Hepatocyte (in vitro differentiated cells): ENCODE results near the gene RIMBP2. TPM values are rescaled to one million over a fixed set of nuclear protein-coding genes. Genes with fewer than 3 reads are reported as not detected.

Experiments
- DNase-seq: peaks from one replicate; pipeline ENCODE4 v3.0.0-alpha.2; 2016; ENCODE audit warnings: low spot score
- H2AFZ ChIP-seq: fragments of 200-600 bp; sonication (generic); 2 replicates; pipeline ENCODE4 v1.6.0; 2016; ENCODE audit warnings: antibody characterized with exemption, mild to moderate bottlenecking
- H3K27ac ChIP-seq: fragments of 200-600 bp; sonication (generic); 2 replicates; pipeline ENCODE4 v1.5.1; 2016; ENCODE audit warnings: mild to moderate bottlenecking
- H3K27me3 ChIP-seq: fragments of 200-600 bp; sonication (generic); 2 replicates; pipeline ENCODE4 v1.6.1; 2016
- H3K36me3 ChIP-seq: fragments of 200-600 bp; sonication (generic); replicated peaks from 2 replicates; pipeline ENCODE4 v1.5.1; 2016; ENCODE audit warnings: low read depth; ENCODE audit not compliant: insufficient read depth
- H3K4me1 ChIP-seq: fragments of 200-600 bp; sonication (generic); 2 replicates; pipeline ENCODE4 v1.5.1; 2016; ENCODE audit warnings: mild to moderate bottlenecking, moderate library complexity; ENCODE audit not compliant: insufficient read depth
- H3K4me2 ChIP-seq: fragments of 200-600 bp; sonication (generic); 2 replicates; pipeline ENCODE4 v1.6.0; 2016
- H3K4me3 ChIP-seq: fragments of 200-600 bp; sonication (generic); 2 replicates; pipeline ENCODE4 v1.5.1; 2016; ENCODE audit warnings: mild to moderate bottlenecking
- H3K79me2 ChIP-seq: fragments of 200-600 bp; sonication (generic); 2 replicates; pipeline ENCODE4 v1.6.0; 2017; ENCODE audit warnings: mild to moderate bottlenecking
- H3K9me2 ChIP-seq: fragments of 200-600 bp; sonication (generic); replicated peaks from 2 replicates; pipeline ENCODE4 v1.6.0; 2017; ENCODE audit warnings: mild to moderate bottlenecking; ENCODE audit not compliant: insufficient read depth
- H3K9me3 ChIP-seq: fragments of 200-600 bp; sonication (generic); 2 replicates; pipeline ENCODE4 v1.5.1; 2016; ENCODE audit warnings: low read depth, mild to moderate bottlenecking
- H4K20me1 ChIP-seq: fragments of 200-600 bp; sonication (generic); 2 replicates; pipeline ENCODE4 v1.6.0; 2016; ENCODE audit warnings: mild to moderate bottlenecking; ENCODE audit not compliant: insufficient read depth, poor library complexity, severe bottlenecking
- EZH2 ChIP-seq: fragments of 200-600 bp; sonication (generic); IDR thresholded peaks from 2 replicates; pipeline ENCODE4 v1.6.1; 2016; ENCODE audit warnings: antibody characterized with exemption, mild to moderate bottlenecking, borderline replicate concordance
- EZH2phosphoT487 ChIP-seq: fragments of 200-600 bp; sonication (generic); IDR thresholded peaks from one replicate; pipeline ENCODE4 v1.6.1; 2018; ENCODE audit warnings: antibody characterized with exemption, mild to moderate bottlenecking, low read depth, moderate library complexity; ENCODE audit not compliant: unreplicated experiment, severe bottlenecking
- whole genome bisulfite sequencing: methylation state at CpG from one replicate; pipeline ENCODE4 v1.1.6; 2016; ENCODE audit warnings: low lambda C conversion rate; ENCODE audit errors: missing lambda C conversion rate; 5-methylcytosine and 5-hydroxymethylcytosine counted together
- polyA plus RNA-seq: library from polyadenylated mRNA; unstranded; fragments of >200 nt; fragmentation: Nextera tagmentation; extraction: Ambion mirVana; gene quantifications from 2 replicates; pipeline ENCODE4 v1.2.1, GENCODE V29; 2016
- total RNA-seq: library from RNA; depleted of rRNA; stranded (reverse); fragments of >200 nt; gene quantifications from 2 replicates; pipeline ENCODE4 v1.2.3, GENCODE V29; 2014
- TF ChIP-seq, protein P1 (sequence below): fragments of 200-600 bp; sonication (generic); IDR thresholded peaks from 2 replicates; pipeline ENCODE4 v1.5.1; 2016; ENCODE audit warnings: antibody characterized with exemption, mild to moderate bottlenecking; ENCODE audit not compliant: poor library complexity

RIMBP2 gene
- total and polyA plus RNA-seq, 2 experiments from 2014 or later = 2.5 to 4.4 TPM

GRCh38 chr12:130764475-130765185 is 48.5 kb upstream of the RIMBP2 start:
- Histone ChIP-seq H3K4me3 (no peak overlapping the region), H3K27ac (no peak overlapping the region), H3K27me3 (peaks cover 3% of the 10 kb centered on the region), H3K4me2 (no peak overlapping the region), H2AFZ (no peak overlapping the region), H3K9me3 (no peaks in the 10 kb centered on the region), H3K36me3 (no peaks in the 10 kb centered on the region), H3K9me2 (no peaks in the 10 kb centered on the region), H3K4me1 (no peaks in the 10 kb centered on the region), H3K79me2 (no peaks in the 10 kb centered on the region), H4K20me1 (no peaks in the 10 kb centered on the region)
- DNase-seq = no peak
- TF ChIP-seq EZH2phosphoT487 (no peak), EZH2 (no peak)
- TF ChIP-seq, protein P1, sequence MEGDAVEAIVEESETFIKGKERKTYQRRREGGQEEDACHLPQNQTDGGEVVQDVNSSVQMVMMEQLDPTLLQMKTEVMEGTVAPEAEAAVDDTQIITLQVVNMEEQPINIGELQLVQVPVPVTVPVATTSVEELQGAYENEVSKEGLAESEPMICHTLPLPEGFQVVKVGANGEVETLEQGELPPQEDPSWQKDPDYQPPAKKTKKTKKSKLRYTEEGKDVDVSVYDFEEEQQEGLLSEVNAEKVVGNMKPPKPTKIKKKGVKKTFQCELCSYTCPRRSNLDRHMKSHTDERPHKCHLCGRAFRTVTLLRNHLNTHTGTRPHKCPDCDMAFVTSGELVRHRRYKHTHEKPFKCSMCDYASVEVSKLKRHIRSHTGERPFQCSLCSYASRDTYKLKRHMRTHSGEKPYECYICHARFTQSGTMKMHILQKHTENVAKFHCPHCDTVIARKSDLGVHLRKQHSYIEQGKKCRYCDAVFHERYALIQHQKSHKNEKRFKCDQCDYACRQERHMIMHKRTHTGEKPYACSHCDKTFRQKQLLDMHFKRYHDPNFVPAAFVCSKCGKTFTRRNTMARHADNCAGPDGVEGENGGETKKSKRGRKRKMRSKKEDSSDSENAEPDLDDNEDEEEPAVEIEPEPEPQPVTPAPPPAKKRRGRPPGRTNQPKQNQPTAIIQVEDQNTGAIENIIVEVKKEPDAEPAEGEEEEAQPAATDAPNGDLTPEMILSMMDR = no peak
- 97% methylated on average over 14 of the region's 14 CpGs for WGBS

DNA sequence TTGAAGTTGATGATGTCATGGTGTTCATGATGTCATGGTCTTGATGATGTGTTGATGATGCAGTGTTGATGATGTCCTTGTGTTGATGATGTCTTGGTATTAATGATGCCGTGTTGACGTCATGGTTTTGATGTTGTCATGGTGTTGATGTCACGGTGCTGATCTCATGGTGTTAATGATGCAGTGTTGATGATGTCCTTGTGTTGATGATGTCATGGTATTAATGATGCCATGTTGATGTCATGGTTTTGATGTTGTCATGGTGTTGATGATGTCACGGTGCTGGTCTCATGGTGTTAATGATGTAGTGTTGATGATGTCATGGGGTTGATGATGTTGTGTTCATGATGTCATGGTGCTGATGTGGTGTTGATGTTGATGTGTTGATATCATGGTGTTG is 48.0 kb upstream of the RIMBP2 start:
- no peaks in the 10 kb centered on the region for H4K20me1 ChIP-seq
- no peak overlapping the region for H3K4me3 ChIP-seq
- no peak overlapping the region for H3K4me2 ChIP-seq
- H3K9me3 ChIP-seq = no peaks in the 10 kb centered on the region
- DNase-seq = no peak
- no peaks in the 10 kb centered on the region for H3K79me2 ChIP-seq
- no peaks in the 10 kb centered on the region for H3K9me2 ChIP-seq
- H3K27me3 ChIP-seq = peaks cover 3% of the 10 kb centered on the region
- no peak overlapping the region for H2AFZ ChIP-seq
- H3K27ac ChIP-seq = no peak overlapping the region
- no peaks in the 10 kb centered on the region for H3K4me1 ChIP-seq
- TF ChIP-seq EZH2 = no peak
- TF ChIP-seq, protein P1 = no peak
- no peak for TF ChIP-seq EZH2phosphoT487
- WGBS = 97% methylated on average over 4 of the region's 4 CpGs
- no peaks in the 10 kb centered on the region for H3K36me3 ChIP-seq

- no peak for DNase-seq
- H3K9me3 ChIP-seq = no peaks in the 10 kb centered on the region
- H3K4me3 ChIP-seq = no peak overlapping the region
- H3K79me2 ChIP-seq = no peaks in the 10 kb centered on the region
- H3K4me1 ChIP-seq = no peaks in the 10 kb centered on the region
- 87% methylated on average over 10 of the region's 10 CpGs for WGBS
- no peak overlapping the region for H2AFZ ChIP-seq
- no peaks in the 10 kb centered on the region for H4K20me1 ChIP-seq
- H3K27me3 ChIP-seq = peaks cover 2% of the 10 kb centered on the region
- no peak for TF ChIP-seq EZH2phosphoT487
- TF ChIP-seq EZH2 = no peak
- TF ChIP-seq, protein P1 = no peak
- no peaks in the 10 kb centered on the region for H3K36me3 ChIP-seq
- H3K9me2 ChIP-seq = no peaks in the 10 kb centered on the region
- no peak overlapping the region for H3K4me2 ChIP-seq
- H3K27ac ChIP-seq = no peak overlapping the region
These were observed 46.2 kb upstream of the RIMBP2 start for GRCh38 chr12:130762319-130762675.
